ENCODE measurements around the gene UNC13C. TPM values are rescaled to one million over a fixed set of nuclear protein-coding genes. Genes with fewer than 3 reads are reported as not detected.
"Not testable (repeated sequence)": the region's sequence is repeated elsewhere in the genome, so short reads cannot be mapped to it uniquely, and the experiment has no call there.

Gene UNC13C
- total and polyA plus RNA-seq, 8 donors = 0.03 to 6.4 (median 2.3) TPM; not detected in 3

GRCh38 chr15:54428596-54428995 lies 450.4 kb downstream of the UNC13C start:
- intact Hi-C loops (cut with DNase I; ENCODE audit: low total_unique reads) = no loop called here
- Histone ChIP-seq H3K4me3 (no peak overlapping the region), H3K4me1 (no peaks in the 10 kb centered on the region), H3K27ac (no peak overlapping the region), H3K9me3 (peaks cover 0 to 9% (median 0%) of the 10 kb centered on the region in 4 donors), H3K36me3 (no peaks in the 10 kb centered on the region), H3K27me3 (no peaks in the 10 kb centered on the region)
- TF ChIP-seq EP300 (IDR thresholded peaks at IDR 0.05) (no peak), POLR2A (IDR thresholded peaks at IDR 0.05) (no peak), CTCF (IDR thresholded peaks at IDR 0.05) (no peak), POLR2AphosphoS5 (IDR thresholded peaks at IDR 0.05) (no peak)
- WGBS, 5 donors = 62 to 70% (median 65%) methylated on average over 4 of the region's 4 CpGs
- DNase-seq = no peak

- DNase-seq; H3K27me3 ChIP-seq; intact Hi-C loops (cut with DNase I; ENCODE audit: low total_unique reads); H3K4me1 ChIP-seq; H3K4me3 ChIP-seq; H3K36me3 ChIP-seq; H3K27ac ChIP-seq: not testable (repeated sequence)
- peaks cover 5 to 43% (median 34%) of the 10 kb centered on the region in 4 donors for H3K9me3 ChIP-seq
- WGBS, 5 donors = 74 to 87% (median 81%) methylated on average over 9 of the region's 9 CpGs
Measured at GRCh38 chr15:54450288-54450687, 472.0 kb downstream of the UNC13C start.

- WGBS, 5 donors = 48 to 74% (median 63%) methylated on average over 1 of the region's 1 CpG
- Histone ChIP-seq H3K4me1 (no peaks in the 10 kb centered on the region), H3K9me3 (peaks cover 5 to 53% (median 32%) of the 10 kb centered on the region in 4 donors), H3K4me3 (no peak overlapping the region), H3K27ac (no peak overlapping the region), H3K36me3 (no peaks in the 10 kb centered on the region), H3K27me3 (no peaks in the 10 kb centered on the region)
- TF ChIP-seq POLR2A (IDR thresholded peaks at IDR 0.05) = no peak
- TF ChIP-seq POLR2AphosphoS5 (IDR thresholded peaks at IDR 0.05) = no peak
- no peak for TF ChIP-seq EP300 (IDR thresholded peaks at IDR 0.05)
- no peak for TF ChIP-seq CTCF (IDR thresholded peaks at IDR 0.05)
- intact Hi-C loops (cut with DNase I; ENCODE audit: low total_unique reads) = no loop called here
- DNase-seq = no peak
Measured at GRCh38 chr15:54456413-54456812, 478.2 kb downstream of the UNC13C start.

- Histone ChIP-seq H3K36me3 (no peaks in the 10 kb centered on the region), H3K4me1 (no peaks in the 10 kb centered on the region), H3K9me3 (peaks cover 0 to 34% (median 26%) of the 10 kb centered on the region in 4 donors), H3K27me3 (no peaks in the 10 kb centered on the region), H3K4me3 (no peak overlapping the region), H3K27ac (no peak overlapping the region)
- WGBS, 5 donors = 87 to 95% (median 93%) methylated on average over 10 to 17 of the region's 17 CpGs
- intact Hi-C loops (cut with DNase I; ENCODE audit: low total_unique reads) = no loop called here
- TF ChIP-seq CTCF (IDR thresholded peaks at IDR 0.05) = no peak
- TF ChIP-seq POLR2AphosphoS5 (IDR thresholded peaks at IDR 0.05) = no peak
- TF ChIP-seq POLR2A (IDR thresholded peaks at IDR 0.05) = no peak
- TF ChIP-seq EP300 (IDR thresholded peaks at IDR 0.05) = no peak
- DNase-seq = no peak
Measured at GRCh38 chr15:54462511-54462913, 484.3 kb downstream of the UNC13C start.

- Histone ChIP-seq H3K36me3 (no peaks in the 10 kb centered on the region), H3K27ac (no peak overlapping the region), H3K4me1 (no peaks in the 10 kb centered on the region), H3K4me3 (no peak overlapping the region), H3K27me3 (no peaks in the 10 kb centered on the region), H3K9me3 (peaks cover 0 to 20% (median 8%) of the 10 kb centered on the region in 4 donors)
- no peak for TF ChIP-seq POLR2AphosphoS5 (IDR thresholded peaks at IDR 0.05)
- TF ChIP-seq CTCF (IDR thresholded peaks at IDR 0.05) = no peak
- TF ChIP-seq EP300 (IDR thresholded peaks at IDR 0.05) = no peak
- no peak for TF ChIP-seq POLR2A (IDR thresholded peaks at IDR 0.05)
- no peak for DNase-seq
- intact Hi-C loops (cut with DNase I; ENCODE audit: low total_unique reads) = no loop called here
- 53 to 69% (median 61%) methylated on average over 3 of the region's 3 CpGs for WGBS, 5 donors
Measured at GRCh38 chr15:54481819-54482218, 503.6 kb downstream of the UNC13C start.
